GM18505 (cell line): ENCODE data around the gene PIGK.
A peak's percentile ranks its signal among the peaks of the same experiment; 100 is the strongest.

ENCODE experiments used
- ATAC-seq: cut with Tn5 transposase; IDR thresholded peaks from one replicate; pipeline ENCODE4 v1.9.1; 2021; ENCODE audit not compliant: unreplicated experiment
- POLR2A ChIP-seq: IDR thresholded peaks from 4 replicates; pipeline ENCODE4 v1.6.1; 2011; ENCODE audit warnings: borderline replicate concordance; ENCODE audit not compliant: insufficient read depth, insufficient read length; ENCODE audit errors: extremely low read depth

PIGK gene

GRCh38 chr1:77219166-77219887, at the start of gene PIGK:
Gene PIGK (minus strand): TSS chr1:77219430. CDS start chr1:77219402, 28 bp downstream.
- peak; percentile 88 for TF ChIP-seq POLR2A
- ATAC-seq = peak; percentile 95

- no peak for ATAC-seq
- no peak for TF ChIP-seq POLR2A
These were observed 47.8 kb upstream of the PIGK start for GRCh38 chr1:77267035-77267434.

- no peak for ATAC-seq
- TF ChIP-seq POLR2A = no peak
These were observed 46.0 kb upstream of the PIGK start for GRCh38 chr1:77265180-77265579.

GRCh38 chr1:77263708-77264107, 44.5 kb upstream of the PIGK start:
- TF ChIP-seq POLR2A = no peak
- no peak for ATAC-seq

GRCh38 chr1:77253211-77253610, 34.0 kb upstream of the PIGK start:
- no peak for TF ChIP-seq POLR2A
- no peak for ATAC-seq

- no peak for TF ChIP-seq POLR2A
- no peak for ATAC-seq
These were observed 30.9 kb upstream of the PIGK start for GRCh38 chr1:77250126-77250525.

GRCh38 chr1:77245830-77246229, 26.6 kb upstream of the PIGK start:
- no peak for ATAC-seq
- no peak for TF ChIP-seq POLR2A

GRCh38 chr1:77239311-77239710, 20.1 kb upstream of the PIGK start:
- TF ChIP-seq POLR2A = no peak
- ATAC-seq = no peak

GRCh38 chr1:77238462-77238861, 19.2 kb upstream of the PIGK start:
- TF ChIP-seq POLR2A = no peak
- no peak for ATAC-seq

GRCh38 chr1:77234943-77235342, 15.7 kb upstream of the PIGK start:
- TF ChIP-seq POLR2A = no peak
- ATAC-seq = no peak

- no peak for ATAC-seq
- TF ChIP-seq POLR2A = no peak
These were observed 14.9 kb upstream of the PIGK start for GRCh38 chr1:77234096-77234495.

- no peak for TF ChIP-seq POLR2A
- no peak for ATAC-seq
These were observed 13.6 kb upstream of the PIGK start for GRCh38 chr1:77232829-77233228.

GRCh38 chr1:77230051-77230450, 10.8 kb upstream of the PIGK start:
- TF ChIP-seq POLR2A = no peak
- no peak for ATAC-seq

GRCh38 chr1:77228836-77229235, 9.6 kb upstream of the PIGK start:
- no peak for TF ChIP-seq POLR2A
- no peak for ATAC-seq

- TF ChIP-seq POLR2A = no peak
- ATAC-seq = no peak
These were observed 8.2 kb upstream of the PIGK start for GRCh38 chr1:77227381-77227780.

- no peak for ATAC-seq
- no peak for TF ChIP-seq POLR2A
These were observed 3.3 kb upstream of the PIGK start for GRCh38 chr1:77222496-77222895.
